ENCODE results near the gene STK25.

DNA sequence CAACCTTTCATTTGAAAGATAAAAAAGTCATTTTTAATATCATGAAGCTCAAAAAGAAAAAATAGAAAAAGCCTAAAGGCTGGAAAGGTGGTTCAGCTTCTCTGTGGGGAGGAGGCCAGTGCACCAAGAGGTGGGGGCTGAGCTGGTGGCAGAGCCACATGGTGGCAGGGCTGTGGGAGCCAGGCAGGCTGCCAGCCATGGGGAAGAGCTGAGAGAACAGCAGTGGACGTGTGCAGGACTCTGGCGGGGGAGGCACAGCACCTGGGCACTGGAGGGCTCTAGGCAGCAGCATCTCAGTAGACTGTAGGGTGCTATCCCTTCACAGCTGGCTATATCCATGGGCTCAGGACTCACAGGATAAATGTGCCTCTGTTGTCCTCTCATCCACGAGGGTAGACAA is 47.8 kb downstream of the STK25 start:
- no peak for TF ChIP-seq ZNF311 (tag by site-specific recombination; IDR thresholded peaks at IDR 0.05; ENCODE audit: borderline replicate concordance)
- TF ChIP-seq, protein P1, sequence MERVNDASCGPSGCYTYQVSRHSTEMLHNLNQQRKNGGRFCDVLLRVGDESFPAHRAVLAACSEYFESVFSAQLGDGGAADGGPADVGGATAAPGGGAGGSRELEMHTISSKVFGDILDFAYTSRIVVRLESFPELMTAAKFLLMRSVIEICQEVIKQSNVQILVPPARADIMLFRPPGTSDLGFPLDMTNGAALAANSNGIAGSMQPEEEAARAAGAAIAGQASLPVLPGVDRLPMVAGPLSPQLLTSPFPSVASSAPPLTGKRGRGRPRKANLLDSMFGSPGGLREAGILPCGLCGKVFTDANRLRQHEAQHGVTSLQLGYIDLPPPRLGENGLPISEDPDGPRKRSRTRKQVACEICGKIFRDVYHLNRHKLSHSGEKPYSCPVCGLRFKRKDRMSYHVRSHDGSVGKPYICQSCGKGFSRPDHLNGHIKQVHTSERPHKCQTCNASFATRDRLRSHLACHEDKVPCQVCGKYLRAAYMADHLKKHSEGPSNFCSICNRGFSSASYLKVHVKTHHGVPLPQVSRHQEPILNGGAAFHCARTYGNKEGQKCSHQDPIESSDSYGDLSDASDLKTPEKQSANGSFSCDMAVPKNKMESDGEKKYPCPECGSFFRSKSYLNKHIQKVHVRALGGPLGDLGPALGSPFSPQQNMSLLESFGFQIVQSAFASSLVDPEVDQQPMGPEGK (tag by site-specific recombination; IDR thresholded peaks at IDR 0.05): no peak
- TF ChIP-seq KLF10 (tag by site-specific recombination; IDR thresholded peaks at IDR 0.05): no peak
- TF ChIP-seq, protein P2, sequence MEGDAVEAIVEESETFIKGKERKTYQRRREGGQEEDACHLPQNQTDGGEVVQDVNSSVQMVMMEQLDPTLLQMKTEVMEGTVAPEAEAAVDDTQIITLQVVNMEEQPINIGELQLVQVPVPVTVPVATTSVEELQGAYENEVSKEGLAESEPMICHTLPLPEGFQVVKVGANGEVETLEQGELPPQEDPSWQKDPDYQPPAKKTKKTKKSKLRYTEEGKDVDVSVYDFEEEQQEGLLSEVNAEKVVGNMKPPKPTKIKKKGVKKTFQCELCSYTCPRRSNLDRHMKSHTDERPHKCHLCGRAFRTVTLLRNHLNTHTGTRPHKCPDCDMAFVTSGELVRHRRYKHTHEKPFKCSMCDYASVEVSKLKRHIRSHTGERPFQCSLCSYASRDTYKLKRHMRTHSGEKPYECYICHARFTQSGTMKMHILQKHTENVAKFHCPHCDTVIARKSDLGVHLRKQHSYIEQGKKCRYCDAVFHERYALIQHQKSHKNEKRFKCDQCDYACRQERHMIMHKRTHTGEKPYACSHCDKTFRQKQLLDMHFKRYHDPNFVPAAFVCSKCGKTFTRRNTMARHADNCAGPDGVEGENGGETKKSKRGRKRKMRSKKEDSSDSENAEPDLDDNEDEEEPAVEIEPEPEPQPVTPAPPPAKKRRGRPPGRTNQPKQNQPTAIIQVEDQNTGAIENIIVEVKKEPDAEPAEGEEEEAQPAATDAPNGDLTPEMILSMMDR (tag by site-specific recombination; IDR thresholded peaks at IDR 0.05): no peak
- TF ChIP-seq HOXD13 (CRISPR knock-in tag; IDR thresholded peaks at IDR 0.05; ENCODE audit: borderline replicate concordance): no peak
- TF ChIP-seq, protein P3, sequence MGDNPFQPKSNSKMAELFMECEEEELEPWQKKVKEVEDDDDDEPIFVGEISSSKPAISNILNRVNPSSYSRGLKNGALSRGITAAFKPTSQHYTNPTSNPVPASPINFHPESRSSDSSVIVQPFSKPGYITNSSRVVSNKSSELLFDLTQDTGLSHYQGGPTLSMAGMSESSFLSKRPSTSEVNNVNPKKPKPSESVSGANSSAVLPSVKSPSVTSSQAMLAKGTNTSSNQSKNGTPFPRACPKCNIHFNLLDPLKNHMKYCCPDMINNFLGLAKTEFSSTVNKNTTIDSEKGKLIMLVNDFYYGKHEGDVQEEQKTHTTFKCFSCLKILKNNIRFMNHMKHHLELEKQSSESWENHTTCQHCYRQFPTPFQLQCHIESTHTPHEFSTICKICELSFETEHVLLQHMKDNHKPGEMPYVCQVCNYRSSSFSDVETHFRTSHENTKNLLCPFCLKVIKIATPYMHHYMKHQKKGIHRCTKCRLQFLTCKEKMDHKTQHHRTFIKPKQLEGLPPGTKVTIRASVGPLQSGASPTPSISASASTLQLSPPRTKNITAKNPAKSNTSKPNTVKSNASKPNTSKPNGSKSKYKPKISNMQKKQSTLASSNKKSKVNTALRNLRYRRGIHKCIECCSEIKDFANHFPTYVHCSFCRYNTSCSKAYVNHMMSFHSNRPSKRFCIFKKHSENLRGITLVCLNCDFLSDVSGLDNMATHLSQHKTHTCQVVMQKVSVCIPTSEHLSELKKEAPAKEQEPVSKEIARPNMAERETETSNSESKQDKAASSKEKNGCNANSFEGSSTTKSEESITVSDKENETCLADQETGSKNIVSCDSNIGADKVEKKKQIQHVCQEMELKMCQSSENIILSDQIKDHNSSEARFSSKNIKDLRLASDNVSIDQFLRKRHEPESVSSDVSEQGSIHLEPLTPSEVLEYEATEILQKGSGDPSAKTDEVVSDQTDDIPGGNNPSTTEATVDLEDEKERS (tag by site-specific recombination; IDR thresholded peaks at IDR 0.05): no peak
- TF ChIP-seq, protein P4, sequence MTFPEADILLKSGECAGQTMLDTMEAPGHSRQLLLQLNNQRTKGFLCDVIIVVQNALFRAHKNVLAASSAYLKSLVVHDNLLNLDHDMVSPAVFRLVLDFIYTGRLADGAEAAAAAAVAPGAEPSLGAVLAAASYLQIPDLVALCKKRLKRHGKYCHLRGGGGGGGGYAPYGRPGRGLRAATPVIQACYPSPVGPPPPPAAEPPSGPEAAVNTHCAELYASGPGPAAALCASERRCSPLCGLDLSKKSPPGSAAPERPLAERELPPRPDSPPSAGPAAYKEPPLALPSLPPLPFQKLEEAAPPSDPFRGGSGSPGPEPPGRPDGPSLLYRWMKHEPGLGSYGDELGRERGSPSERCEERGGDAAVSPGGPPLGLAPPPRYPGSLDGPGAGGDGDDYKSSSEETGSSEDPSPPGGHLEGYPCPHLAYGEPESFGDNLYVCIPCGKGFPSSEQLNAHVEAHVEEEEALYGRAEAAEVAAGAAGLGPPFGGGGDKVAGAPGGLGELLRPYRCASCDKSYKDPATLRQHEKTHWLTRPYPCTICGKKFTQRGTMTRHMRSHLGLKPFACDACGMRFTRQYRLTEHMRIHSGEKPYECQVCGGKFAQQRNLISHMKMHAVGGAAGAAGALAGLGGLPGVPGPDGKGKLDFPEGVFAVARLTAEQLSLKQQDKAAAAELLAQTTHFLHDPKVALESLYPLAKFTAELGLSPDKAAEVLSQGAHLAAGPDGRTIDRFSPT (tag by site-specific recombination; IDR thresholded peaks at IDR 0.05): no peak
- TF ChIP-seq, protein P5, sequence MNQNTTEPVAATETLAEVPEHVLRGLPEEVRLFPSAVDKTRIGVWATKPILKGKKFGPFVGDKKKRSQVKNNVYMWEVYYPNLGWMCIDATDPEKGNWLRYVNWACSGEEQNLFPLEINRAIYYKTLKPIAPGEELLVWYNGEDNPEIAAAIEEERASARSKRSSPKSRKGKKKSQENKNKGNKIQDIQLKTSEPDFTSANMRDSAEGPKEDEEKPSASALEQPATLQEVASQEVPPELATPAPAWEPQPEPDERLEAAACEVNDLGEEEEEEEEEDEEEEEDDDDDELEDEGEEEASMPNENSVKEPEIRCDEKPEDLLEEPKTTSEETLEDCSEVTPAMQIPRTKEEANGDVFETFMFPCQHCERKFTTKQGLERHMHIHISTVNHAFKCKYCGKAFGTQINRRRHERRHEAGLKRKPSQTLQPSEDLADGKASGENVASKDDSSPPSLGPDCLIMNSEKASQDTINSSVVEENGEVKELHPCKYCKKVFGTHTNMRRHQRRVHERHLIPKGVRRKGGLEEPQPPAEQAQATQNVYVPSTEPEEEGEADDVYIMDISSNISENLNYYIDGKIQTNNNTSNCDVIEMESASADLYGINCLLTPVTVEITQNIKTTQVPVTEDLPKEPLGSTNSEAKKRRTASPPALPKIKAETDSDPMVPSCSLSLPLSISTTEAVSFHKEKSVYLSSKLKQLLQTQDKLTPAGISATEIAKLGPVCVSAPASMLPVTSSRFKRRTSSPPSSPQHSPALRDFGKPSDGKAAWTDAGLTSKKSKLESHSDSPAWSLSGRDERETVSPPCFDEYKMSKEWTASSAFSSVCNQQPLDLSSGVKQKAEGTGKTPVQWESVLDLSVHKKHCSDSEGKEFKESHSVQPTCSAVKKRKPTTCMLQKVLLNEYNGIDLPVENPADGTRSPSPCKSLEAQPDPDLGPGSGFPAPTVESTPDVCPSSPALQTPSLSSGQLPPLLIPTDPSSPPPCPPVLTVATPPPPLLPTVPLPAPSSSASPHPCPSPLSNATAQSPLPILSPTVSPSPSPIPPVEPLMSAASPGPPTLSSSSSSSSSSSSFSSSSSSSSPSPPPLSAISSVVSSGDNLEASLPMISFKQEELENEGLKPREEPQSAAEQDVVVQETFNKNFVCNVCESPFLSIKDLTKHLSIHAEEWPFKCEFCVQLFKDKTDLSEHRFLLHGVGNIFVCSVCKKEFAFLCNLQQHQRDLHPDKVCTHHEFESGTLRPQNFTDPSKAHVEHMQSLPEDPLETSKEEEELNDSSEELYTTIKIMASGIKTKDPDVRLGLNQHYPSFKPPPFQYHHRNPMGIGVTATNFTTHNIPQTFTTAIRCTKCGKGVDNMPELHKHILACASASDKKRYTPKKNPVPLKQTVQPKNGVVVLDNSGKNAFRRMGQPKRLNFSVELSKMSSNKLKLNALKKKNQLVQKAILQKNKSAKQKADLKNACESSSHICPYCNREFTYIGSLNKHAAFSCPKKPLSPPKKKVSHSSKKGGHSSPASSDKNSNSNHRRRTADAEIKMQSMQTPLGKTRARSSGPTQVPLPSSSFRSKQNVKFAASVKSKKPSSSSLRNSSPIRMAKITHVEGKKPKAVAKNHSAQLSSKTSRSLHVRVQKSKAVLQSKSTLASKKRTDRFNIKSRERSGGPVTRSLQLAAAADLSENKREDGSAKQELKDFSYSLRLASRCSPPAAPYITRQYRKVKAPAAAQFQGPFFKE (tag by site-specific recombination; IDR thresholded peaks at IDR 0.05; ENCODE audit: borderline replicate concordance): no peak
- TF ChIP-seq ZNF239 (tag by site-specific recombination; IDR thresholded peaks at IDR 0.05): no peak
- TF ChIP-seq, protein P6, sequence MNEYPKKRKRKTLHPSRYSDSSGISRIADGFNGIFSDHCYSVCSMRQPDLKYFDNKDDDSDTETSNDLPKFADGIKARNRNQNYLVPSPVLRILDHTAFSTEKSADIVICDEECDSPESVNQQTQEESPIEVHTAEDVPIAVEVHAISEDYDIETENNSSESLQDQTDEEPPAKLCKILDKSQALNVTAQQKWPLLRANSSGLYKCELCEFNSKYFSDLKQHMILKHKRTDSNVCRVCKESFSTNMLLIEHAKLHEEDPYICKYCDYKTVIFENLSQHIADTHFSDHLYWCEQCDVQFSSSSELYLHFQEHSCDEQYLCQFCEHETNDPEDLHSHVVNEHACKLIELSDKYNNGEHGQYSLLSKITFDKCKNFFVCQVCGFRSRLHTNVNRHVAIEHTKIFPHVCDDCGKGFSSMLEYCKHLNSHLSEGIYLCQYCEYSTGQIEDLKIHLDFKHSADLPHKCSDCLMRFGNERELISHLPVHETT (tag by site-specific recombination; IDR thresholded peaks at IDR 0.05): no peak
- no peak for TF ChIP-seq TCF7L2 (IDR thresholded peaks at IDR 0.05; ENCODE audit: borderline replicate concordance, low read depth, low read length)
